ENCODE results near the gene NUDT1.
A peak's percentile ranks its signal among the peaks of the same experiment; 100 is the strongest.

NUDT1 gene

DNA sequence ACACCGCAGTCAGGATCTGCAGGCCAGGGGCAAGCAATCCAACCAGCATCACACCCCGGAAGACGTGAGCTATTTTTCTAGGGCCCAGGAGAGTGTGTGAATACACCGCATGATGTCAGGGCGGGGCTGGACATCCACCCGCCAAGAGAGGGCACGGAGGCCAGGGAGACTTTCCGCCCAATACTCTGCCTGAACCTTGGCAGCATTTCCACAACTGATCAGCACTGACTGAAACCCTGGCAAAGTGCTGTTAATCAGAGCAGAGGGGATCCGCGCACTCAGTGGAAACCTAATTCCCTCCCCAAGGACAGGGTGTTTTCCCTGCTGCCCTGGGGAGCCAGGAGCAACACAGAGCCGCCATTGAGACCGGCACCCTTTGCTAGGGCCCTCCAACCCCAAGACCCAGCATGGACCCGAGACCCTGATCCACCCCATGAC is 17.5 kb upstream of the NUDT1 start:
- no peak for DNase-seq (ENCODE audit: low read depth, low spot score)

DNA sequence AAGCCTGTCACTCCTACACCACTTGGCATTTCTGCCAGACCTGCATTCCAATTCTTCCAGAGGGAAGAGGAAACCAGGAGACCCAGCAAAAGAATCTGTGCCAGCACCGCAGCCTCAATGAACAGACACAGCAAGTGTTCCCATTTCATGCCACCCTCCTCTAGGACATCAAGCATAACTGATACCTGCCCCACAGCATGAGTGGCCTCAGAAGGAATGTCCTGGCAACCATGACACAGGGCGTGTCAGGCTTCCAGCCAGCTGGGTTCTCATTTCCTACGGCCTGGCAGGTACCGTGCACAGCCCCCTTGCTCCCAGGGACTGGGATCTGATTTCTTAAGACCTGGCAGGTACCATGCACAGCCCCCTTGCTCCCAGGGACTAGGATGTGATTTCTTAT is 17.1 kb upstream of the NUDT1 start:
- no peak for DNase-seq (ENCODE audit: low read depth, low spot score)

GRCh38 chr7:2225336-2225735 is 16.7 kb upstream of the NUDT1 start:
- DNase-seq (ENCODE audit: low read depth, low spot score): no peak

GRCh38 chr7:2225830-2226229 is 16.2 kb upstream of the NUDT1 start:
- no peak for DNase-seq (ENCODE audit: low read depth, low spot score)

- DNase-seq (ENCODE audit: low read depth, low spot score): no peak
These were observed 14.3 kb upstream of the NUDT1 start for GRCh38 chr7:2227699-2228098.

DNA sequence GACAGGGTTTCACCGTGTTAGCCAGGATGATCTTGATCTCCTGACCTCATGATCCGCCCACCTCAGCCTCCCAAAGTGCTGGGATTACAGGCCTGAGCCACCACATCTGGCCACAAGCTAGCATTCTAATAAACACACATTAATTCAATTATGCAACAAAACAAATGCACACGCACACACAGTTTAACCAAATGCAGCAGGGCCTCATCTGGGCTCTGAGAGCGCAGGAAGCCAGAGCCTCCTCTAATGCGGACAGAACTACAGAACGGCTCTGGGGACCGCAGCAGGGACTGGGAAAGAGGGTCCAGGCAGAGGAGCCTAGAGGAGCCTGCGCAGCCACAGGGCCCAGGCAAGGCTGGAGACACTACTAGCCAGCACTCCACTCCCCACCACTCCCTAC is 13.1 kb upstream of the NUDT1 start:
- DNase-seq (ENCODE audit: low read depth, low spot score): no peak

GRCh38 chr7:2229467-2229866 is 12.6 kb upstream of the NUDT1 start:
- no peak for DNase-seq (ENCODE audit: low read depth, low spot score)

GRCh38 chr7:2230226-2230625 is 11.8 kb upstream of the NUDT1 start:
- DNase-seq (ENCODE audit: low read depth, low spot score): no peak

DNA sequence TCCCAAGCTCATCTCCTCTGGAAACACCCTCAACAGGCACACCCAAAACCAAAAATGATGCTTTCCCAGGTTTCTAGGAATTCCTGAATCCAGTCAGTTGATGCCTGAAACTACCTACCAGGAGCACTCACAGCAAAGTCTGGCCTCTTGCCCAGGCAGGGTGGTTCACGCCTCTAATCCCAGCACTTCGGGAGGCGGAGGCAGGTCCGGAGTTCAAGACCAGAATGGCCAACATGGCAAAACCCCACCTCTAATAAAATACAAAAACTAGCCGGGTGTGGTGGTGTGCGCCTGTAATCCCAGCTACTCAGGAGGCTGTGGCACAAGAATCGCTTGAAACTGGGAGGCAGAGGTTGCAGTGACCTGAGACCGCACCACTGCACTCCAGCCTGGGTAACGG is 11.1 kb upstream of the NUDT1 start:
- DNase-seq (ENCODE audit: low read depth, low spot score): no peak

DNA sequence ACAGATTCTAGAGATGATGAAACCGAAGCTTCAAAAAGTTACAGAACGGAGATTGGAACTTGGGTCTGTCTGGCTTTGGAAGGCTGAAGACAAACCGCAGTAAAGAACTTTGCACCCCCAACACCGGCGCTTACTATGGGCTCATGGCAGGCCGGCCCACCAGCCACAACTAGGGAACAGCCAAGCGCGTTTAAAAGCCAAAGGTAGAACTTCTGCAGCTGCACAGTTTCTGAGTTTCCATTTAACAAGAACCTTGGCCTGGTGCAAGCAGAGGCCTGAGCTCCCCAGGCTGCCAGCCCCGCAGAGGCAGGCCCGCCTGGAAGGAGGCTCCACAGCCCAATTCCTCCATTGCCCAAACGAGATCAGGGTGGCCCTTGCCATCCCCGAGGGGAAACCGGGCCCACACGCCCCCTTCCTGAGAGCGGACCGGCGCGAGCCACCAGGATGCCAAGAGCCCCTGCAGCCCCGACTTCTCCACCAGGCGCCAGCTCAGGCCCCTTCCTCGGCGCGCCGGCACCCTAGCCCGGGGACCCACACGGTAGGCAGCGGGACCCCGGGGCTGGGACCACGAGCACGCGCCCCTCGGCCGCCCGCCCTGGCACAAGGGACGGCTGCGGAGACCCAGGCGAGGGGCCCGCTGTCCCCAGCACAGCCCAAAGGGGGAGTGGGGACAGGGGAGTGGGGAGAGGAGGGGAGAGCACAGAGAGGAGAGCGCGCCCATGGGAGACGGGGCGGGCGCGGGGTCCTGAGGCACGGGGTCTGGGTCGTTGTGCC is 9.8 kb upstream of the NUDT1 start:
- DNase-seq (ENCODE audit: low read depth, low spot score): no peak

GRCh38 chr7:2232766-2233520 is 9.1 kb upstream of the NUDT1 start, which contains the start of gene MAD1L1:
Gene MAD1L1 (minus strand): TSS chr7:2232945. CDS start chr7:2230133, 2,812 bp downstream.
- peak; percentile 45 for DNase-seq (ENCODE audit: low read depth, low spot score)

GRCh38 chr7:2233926-2234325 is 8.1 kb upstream of the NUDT1 start:
- DNase-seq (ENCODE audit: low read depth, low spot score): no peak

DNA sequence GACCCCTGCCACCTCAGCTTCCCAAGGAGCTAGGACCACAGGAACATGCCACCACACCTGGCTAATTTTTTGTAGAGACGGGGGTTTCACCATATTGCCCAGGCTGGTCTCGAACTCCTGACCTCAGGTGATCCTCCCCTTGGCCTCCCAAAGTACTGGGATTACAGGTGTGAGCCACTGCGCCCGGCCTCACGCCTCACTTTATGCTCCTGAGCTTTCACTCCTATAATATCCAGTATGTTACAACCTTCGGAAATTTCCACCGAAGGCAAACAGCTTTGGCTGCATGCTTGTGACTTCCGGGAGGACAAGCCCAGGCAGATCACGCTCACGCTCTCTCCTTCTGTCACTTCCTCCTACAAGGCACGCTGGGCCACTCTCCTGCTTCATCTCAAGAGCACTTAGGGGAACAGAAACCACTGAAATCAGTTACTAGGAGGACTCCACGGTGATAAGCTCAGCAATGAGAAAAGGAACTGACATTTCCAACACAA is 4.9 kb upstream of the NUDT1 start:
- no peak for DNase-seq (ENCODE audit: low read depth, low spot score)

- no peak for DNase-seq (ENCODE audit: low read depth, low spot score)
These were observed 2.8 kb upstream of the NUDT1 start for GRCh38 chr7:2239242-2239641.

GRCh38 chr7:2242541-2243429 is 759 bp downstream of the NUDT1 start:
- DNase-seq (ENCODE audit: low read depth, low spot score): no peak

DNA sequence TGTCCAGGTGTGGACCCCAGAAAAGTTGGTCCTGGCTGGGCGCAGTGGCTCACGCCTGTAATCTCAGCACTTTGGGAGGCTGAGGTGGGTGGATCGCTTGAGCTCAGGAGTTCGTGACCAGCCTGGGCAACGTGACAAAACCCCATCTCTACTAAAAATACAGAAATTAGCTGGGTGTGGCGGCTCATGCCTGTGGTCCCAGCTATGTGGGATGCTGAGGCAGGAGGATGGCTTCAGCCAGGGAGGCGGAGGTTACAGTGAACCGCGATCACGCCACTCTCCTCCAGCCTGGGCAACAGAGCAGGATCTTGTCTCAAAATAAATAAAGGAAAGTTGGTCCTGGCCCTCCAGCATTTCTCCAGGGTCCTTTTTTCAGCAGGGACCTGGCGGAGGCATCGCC is 1.4 kb downstream of the NUDT1 start:
- DNase-seq (ENCODE audit: low read depth, low spot score): no peak

- no peak for DNase-seq (ENCODE audit: low read depth, low spot score)
These were observed 2.5 kb downstream of the NUDT1 start for GRCh38 chr7:2244404-2244995.

DNA sequence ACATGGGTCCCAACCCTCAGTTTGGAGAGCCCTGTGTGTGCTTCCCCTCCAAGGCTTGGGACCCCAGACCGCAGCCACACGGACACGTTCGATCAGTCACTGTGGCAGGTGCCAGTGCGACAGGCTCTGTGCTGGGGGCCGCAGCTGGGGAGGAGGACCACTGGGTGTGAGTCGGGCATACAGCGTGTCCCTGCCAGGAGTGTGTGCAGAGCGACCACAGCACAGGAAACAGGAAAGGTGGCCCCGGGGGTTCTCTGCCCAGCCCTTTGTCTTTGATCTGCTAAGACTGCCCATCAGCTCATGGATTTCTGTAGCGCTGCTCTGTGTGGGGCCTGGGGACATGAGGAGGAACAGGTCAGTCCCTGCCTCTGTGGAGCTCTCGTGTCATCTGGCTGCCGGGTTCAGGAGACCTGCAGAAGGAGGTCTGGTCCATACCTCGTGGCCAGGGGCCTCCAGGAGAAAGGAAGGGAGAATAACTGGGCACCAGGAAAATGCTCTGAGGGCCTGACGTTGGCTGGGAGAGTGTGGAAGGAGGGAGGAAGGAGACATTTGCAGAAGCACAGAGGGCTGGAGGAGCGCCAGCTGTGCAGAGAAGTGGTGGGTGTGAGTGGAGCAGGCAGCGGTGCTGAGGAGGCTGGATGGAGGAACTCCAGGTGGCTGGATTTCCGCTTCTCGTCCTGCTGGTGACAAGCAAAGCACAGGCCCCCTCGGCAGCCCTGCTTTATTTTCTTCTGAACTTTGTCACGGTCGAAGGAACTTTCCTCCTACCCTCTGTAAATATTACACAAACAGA is 4.1 kb downstream of the NUDT1 start:
- DNase-seq (ENCODE audit: low read depth, low spot score): no peak

GRCh38 chr7:2247141-2247995 is 5.3 kb downstream of the NUDT1 start:
- DNase-seq (ENCODE audit: low read depth, low spot score): no peak
